GM19025 (cell line): ENCODE measurements around the gene CPT2.
A peak's percentile ranks its signal among the peaks of the same experiment; 100 is the strongest.

Experiments
- ATAC-seq: cut with Tn5 transposase; IDR thresholded peaks from one replicate; pipeline ENCODE4 v1.9.1; 2021; ENCODE audit warnings: mild to moderate bottlenecking, low read depth, moderate library complexity; ENCODE audit not compliant: unreplicated experiment

CPT2 gene

GRCh38 chr1:53210954-53211353 is 14.3 kb downstream of the CPT2 start:
- no peak for ATAC-seq

- no peak for ATAC-seq
Measured at GRCh38 chr1:53214376-53214940, 17.8 kb downstream of the CPT2 start.

DNA sequence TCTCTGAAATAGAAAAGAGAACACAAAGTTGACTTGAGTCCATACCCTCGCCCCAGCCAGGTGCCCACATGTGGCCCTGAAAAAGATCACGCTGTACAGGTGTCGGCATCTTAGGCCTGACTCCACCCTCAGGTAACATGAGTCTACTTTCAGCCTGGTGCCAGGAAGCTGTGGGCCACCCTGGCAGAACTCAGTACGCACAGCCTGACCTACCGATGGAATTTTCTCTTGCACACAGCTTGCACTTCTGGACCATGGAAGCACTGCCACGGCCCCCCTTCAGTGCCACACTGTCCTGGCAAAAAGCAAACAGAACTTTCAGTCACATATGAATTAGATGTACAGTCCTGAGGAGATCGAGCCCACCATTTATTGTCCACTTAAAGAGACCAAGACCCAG is 21.6 kb downstream of the CPT2 start:
- ATAC-seq: no peak

GRCh38 chr1:53219711-53220110 is 23.1 kb downstream of the CPT2 start:
- ATAC-seq: no peak

DNA sequence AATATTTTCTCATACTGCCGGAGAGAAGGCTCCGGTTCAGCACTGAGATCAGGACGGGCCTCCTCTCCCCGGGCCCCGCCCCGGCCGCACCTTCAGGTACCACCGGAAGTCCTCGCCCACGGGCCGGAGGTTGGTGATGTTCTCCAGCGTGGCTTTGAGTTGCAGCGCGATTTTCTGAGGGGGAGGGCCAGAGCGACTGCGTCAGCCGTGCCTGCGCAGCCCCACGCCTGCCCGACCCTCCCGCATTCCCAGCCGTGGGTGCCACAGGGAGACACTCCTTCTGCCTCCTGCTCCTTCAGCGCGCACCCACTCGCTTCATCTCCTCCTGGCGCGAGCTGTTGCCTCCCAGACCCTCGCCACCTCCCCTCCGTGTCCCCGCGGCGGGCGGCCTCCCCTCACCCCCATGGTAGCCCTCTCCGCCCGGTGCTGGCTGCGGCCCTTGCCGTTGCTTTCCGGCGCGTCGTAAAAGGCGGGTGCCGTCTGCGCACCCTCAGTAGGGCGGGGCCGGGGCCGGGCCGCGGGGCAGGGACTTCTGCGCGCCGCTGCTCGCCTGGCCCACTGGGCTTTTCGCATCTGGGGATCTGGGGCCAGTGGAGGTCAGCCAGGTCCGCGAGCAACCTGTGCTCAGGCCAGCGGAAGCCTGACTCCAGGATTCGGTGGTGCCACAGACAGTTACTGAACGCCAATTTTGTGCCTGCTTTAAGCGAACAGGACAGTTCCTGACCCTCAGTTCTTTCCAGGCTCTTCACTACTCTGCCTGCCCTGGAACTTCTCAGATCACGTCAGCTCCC is 23.7 kb downstream of the CPT2 start, which contains the start of gene CZIB:
Gene CZIB (minus strand): TSS at position 464 of the 791 bp plus-strand sequence. CDS start 59 bp downstream, at position 405.
- peak; percentile 88 for ATAC-seq

DNA sequence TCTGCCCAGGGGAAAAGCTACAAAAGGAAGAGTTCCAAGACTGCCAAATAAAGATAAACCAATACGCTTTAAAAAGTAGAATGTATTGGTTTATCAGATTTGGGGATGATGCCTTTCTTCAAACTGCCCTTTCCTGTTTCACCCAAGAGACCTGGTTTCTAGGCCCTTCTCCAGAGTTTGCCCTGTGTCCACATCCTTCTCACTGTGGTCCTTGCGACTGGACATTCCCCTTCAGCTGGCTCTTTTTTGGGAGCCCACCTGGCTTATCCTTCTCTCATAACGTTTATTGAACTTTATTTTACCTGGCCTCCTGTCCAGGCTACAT is 24.3 kb downstream of the CPT2 start:
- ATAC-seq: no peak

GRCh38 chr1:53237638-53238037 is 41.0 kb downstream of the CPT2 start:
- ATAC-seq: no peak

DNA sequence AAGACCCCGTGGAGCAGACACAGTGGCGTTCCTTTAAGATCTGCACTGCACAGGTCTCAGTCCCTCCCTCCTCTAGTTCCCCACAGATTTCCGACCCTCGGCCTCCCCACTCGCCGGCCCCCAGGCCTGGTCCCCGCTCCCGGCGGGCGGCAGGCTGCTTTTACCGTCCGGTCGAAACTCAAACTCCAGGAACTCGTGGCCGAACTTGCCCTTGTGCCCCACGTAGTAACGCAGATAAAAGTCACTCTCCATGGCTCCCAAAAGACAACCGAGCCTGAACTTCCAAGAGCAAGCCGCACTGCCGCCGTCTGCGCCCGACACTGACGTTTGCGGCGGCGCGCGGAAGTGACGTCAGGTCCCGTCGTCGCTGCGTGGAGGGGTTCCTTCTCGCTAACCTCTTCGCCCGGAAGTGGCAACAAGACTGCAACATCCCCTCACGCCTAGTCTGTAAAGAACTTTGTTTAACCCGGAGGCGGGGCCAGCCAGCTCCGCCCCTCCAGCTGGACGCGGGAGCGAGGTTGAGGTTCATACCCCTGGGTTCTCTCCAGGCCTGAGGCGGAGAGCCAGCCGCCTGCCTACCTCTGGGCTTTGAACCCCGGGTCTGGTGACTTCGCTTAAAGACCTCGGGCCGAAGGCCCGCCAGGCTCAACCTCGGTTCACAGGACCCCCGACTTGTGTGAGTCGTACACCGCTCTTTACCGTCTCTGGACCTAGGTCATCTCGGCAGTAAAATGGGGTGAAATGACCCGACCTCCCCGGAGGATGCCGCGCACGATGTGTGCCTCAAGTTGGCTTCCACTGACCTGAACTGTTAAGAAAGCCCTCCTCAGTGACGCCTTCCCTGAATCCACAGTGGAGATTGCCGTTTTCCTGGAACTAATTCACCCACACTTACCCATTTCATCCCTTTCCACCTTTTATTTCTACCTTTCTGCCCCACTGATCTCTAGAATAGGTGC is 41.9 kb downstream of the CPT2 start, which contains the start of gene MAGOH:
Gene MAGOH (minus strand): TSS at position 322 of the 959 bp plus-strand sequence. CDS start 70 bp downstream, at position 252.
- ATAC-seq: peak; percentile 96

GRCh38 chr1:53241828-53242227 is 45.2 kb downstream of the CPT2 start:
- ATAC-seq: no peak

- ATAC-seq: no peak
Measured at GRCh38 chr1:53242381-53242780, 45.8 kb downstream of the CPT2 start.

- ATAC-seq: no peak
Measured at GRCh38 chr1:53244141-53244540, 47.5 kb downstream of the CPT2 start.

DNA sequence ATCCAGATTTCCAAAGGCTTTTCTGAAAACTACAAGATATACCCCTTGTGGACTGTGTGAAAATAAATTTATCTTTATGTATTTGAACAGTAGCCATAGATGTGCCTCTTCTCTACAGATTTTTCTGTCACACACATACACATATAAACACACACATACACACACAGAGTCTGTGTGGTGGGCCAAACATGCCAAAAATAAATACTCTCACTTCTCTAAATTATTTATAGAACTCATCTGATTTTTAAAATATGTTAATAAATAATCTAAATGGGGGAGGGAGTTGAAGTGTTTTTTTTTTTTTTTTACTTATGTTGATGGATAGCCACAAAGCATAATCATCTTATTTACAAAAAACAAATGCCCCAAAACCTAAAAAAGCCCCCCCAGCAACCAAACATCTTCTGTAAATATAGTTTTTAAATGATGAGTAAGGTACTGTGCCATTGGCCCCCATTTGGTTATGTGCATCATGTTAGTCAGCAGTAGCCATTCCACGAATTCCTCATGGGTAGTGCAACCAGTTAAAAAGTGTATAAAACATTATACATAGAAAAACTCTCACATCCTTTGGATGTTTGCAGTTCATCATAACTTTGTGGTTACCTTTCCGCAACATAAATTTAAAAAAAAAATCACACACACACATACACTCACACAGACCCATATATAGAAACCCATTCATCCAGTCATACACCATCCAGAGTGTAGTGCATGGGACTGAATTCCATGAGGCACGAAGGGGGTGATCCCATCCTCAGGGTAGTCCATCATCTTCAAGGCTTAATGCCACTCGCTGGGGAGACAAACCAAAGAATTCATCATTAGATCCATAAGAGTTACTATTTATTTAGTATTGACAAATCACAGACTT is 49.9 kb downstream of the CPT2 start:
- ATAC-seq: no peak

GRCh38 chr1:53249706-53250105 is 53.1 kb downstream of the CPT2 start:
- no peak for ATAC-seq

DNA sequence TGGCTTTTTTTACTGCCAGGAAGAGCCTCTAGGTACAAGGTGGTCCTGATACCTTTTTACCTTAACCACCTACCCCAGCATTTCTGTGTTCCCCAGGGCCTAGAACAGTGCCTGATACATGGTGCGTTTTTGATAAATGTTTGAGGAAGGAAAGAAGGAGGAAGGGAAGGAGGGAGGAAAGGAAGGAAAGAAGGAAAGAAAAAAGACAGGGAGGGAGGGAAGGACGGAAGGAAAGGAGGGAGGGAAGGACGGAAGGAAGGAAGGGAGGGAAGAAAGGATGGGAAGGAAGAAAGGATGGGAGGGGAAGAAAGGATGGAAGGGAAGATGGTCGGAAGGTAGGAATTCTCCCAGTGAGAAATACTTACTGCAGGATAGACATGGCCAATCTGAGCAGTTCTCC is 53.7 kb downstream of the CPT2 start:
- ATAC-seq: no peak

GRCh38 chr1:53254011-53254640 is 57.5 kb downstream of the CPT2 start:
- no peak for ATAC-seq

- ATAC-seq: no peak
Measured at GRCh38 chr1:53255031-53255430, 58.4 kb downstream of the CPT2 start.

- no peak for ATAC-seq
Measured at GRCh38 chr1:53256511-53257453, 60.2 kb downstream of the CPT2 start.

DNA sequence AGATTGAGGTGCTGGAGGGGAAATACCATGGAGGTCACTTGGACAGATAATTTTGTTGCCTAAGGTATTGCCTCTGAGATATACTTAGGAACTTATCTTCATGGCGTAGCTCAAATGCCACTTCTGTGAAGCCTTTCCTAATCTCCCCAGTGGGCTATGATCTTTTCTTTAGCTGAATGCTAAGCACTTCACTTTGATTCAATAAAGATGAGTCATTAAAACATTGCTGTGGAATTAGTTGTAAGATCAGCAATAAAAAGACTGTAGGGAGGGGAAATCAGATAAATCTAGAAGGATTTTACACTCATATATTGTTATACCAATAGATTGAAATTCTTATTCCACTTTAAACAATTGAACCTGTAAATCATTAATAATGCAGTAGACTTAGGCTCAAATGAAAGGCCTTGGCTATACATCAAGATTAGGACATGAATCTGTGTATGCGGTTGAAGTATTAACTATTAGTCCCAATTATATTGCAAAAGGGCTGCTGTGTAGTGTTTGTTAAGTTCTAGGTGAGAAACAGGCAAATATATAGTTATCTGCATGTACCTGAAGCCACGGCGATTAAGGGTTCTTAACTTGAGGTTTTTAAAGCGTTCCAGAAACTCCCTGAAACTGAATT is 60.9 kb downstream of the CPT2 start:
- ATAC-seq: no peak
